ENCODE measurements around the gene NDUFA6.

- TF ChIP-seq, protein P1, sequence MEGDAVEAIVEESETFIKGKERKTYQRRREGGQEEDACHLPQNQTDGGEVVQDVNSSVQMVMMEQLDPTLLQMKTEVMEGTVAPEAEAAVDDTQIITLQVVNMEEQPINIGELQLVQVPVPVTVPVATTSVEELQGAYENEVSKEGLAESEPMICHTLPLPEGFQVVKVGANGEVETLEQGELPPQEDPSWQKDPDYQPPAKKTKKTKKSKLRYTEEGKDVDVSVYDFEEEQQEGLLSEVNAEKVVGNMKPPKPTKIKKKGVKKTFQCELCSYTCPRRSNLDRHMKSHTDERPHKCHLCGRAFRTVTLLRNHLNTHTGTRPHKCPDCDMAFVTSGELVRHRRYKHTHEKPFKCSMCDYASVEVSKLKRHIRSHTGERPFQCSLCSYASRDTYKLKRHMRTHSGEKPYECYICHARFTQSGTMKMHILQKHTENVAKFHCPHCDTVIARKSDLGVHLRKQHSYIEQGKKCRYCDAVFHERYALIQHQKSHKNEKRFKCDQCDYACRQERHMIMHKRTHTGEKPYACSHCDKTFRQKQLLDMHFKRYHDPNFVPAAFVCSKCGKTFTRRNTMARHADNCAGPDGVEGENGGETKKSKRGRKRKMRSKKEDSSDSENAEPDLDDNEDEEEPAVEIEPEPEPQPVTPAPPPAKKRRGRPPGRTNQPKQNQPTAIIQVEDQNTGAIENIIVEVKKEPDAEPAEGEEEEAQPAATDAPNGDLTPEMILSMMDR (IDR thresholded peaks at IDR 0.05; ENCODE audit: low read length): no peak
- TF ChIP-seq EZH2 (IDR thresholded peaks at IDR 0.05; ENCODE audit: borderline replicate concordance, low read length): no peak
Measured at GRCh38 chr22:42061041-42061440, 29.5 kb downstream of the NDUFA6 start.

Data from OCI-LY1 (cell line).